CD4-positive, alpha-beta T cell (primary cell): ENCODE data around the gene GRIN2A. TPM values are rescaled to one million over a fixed set of nuclear protein-coding genes. Genes with fewer than 3 reads are reported as not detected.

Source experiments
- ATAC-seq: fragments of 200-7000 bp; cut with Tn5 transposase; one replicate; pipeline ENCODE4 v1.10.0; 2022; ENCODE audit warnings: mild to moderate bottlenecking; ENCODE audit not compliant: poor library complexity
- CTCF ChIA-PET: fragments of 350-600 bp; sonication (Branson Sonifier 250); formaldehyde crosslinking; loops from one replicate; lab custom pipeline; 2021; ENCODE audit warnings: antibody characterized with exemption, inconsistent platforms; lab: Charles Lee
- POLR2A ChIA-PET: fragments of 350-600 bp; sonication (Branson Sonifier 250); formaldehyde crosslinking; loops from one replicate; lab custom pipeline; 2021; ENCODE audit warnings: antibody characterized with exemption, inconsistent platforms; lab: Charles Lee
- DNase-seq, 14 experiments: peaks; one replicate each; pipeline ENCODE4 v3.0.0-alpha.2; 2013 to 2020; ENCODE audit warnings: mixed read lengths in 2 of 14
- H3K27ac ChIP-seq, 2 donors: one replicate each; pipeline versions ENCODE4 v1.5.1 to v1.7.0; 2013; ENCODE audit warnings: low read length in 2 of 2, low read depth in 1 of 2, mild to moderate bottlenecking in 1 of 2
- H3K27me3 ChIP-seq, 2 experiments: 1 replicate in 1 of 2; 2 replicates in 1 of 2; pipeline versions ENCODE4 v1.6.1 to v1.7.0; 2013; ENCODE audit warnings: low read length in 2 of 2, control low read depth in 1 of 2, mild to moderate bottlenecking in 1 of 2, moderate library complexity in 1 of 2; ENCODE audit not compliant: insufficient read depth in 2 of 2, control insufficient read depth in 1 of 2
- H3K36me3 ChIP-seq: one replicate; pipeline ENCODE4 v1.6.1; 2013; ENCODE audit warnings: low read length, control low read depth; ENCODE audit not compliant: insufficient read depth
- H3K4me1 ChIP-seq: one replicate; pipeline ENCODE4 v1.6.1; 2013; ENCODE audit warnings: low read length, control low read depth; ENCODE audit not compliant: insufficient read depth
- H3K4me3 ChIP-seq: one replicate; pipeline ENCODE4 v1.5.1; 2013; ENCODE audit warnings: mild to moderate bottlenecking, low read length, moderate library complexity
- H3K9me3 ChIP-seq, 2 experiments: 1 replicate in 1 of 2; 2 replicates in 1 of 2; pipeline versions ENCODE4 v1.6.1 to v1.7.0; 2013; ENCODE audit warnings: low read length in 2 of 2, mild to moderate bottlenecking in 2 of 2, control low read depth in 1 of 2, moderate library complexity in 1 of 2; ENCODE audit not compliant: control insufficient read depth in 1 of 2, insufficient read depth in 1 of 2
- H3K27ac Mint-ChIP-seq: one replicate; pipeline ENCODE4 v1.8.0; 2020; ENCODE audit warnings: mixed read lengths
- H3K27me3 Mint-ChIP-seq: one replicate; pipeline ENCODE4 v1.8.0; 2021; ENCODE audit warnings: mixed read lengths
- H3K36me3 Mint-ChIP-seq: one replicate; pipeline ENCODE4 v1.8.0; 2021; ENCODE audit warnings: low read depth, mixed read lengths
- H3K4me1 Mint-ChIP-seq: one replicate; pipeline ENCODE4 v1.8.0; 2021; ENCODE audit warnings: low read depth, mixed read lengths
- H3K4me3 Mint-ChIP-seq: one replicate; pipeline ENCODE4 v1.8.0; 2020; ENCODE audit warnings: mild to moderate bottlenecking, mixed read lengths
- H3K9me3 Mint-ChIP-seq: one replicate; pipeline ENCODE4 v1.8.0; 2020; ENCODE audit warnings: mixed read lengths
- CTCF ChIP-seq: fragments of 200-600 bp; IDR thresholded peaks from one replicate; pipeline ENCODE4 v1.8.0; 2022; ENCODE audit warnings: antibody characterized with exemption, mild to moderate bottlenecking
- intact Hi-C, 2 experiments: fragments of 100-400 bp; cut with DNase I in 1 of 2; cut with micrococcal nuclease in 1 of 2; formaldehyde crosslinking; loops; one replicate each; pipeline versions ENCODE4 v1.15.1 to v1.9.0; 2023 to 2025; cut with DNase I, micrococcal nuclease
- total RNA-seq, 174 experiments: library from RNA in 2 of 174; stranded (reverse) in 2 of 174; gene quantifications; one replicate each; pipeline ENCODE4 v1.2.3 and lab custom pipeline; 2021 to 2026

The GRIN2A gene
- total RNA-seq, 2 experiments from 2014 or later, result not detected

GRCh38 chr16:10031955-10032354 is 150.3 kb downstream of the GRIN2A start:
- no peak for DNase-seq
- Mint-ChIP-seq H3K4me3 (no peak overlapping the region), H3K27me3 (peaks cover 4% of the 10 kb centered on the region), H3K36me3 (no peaks in the 10 kb centered on the region), H3K27ac (no peak overlapping the region), H3K9me3 (no peaks in the 10 kb centered on the region), H3K4me1 (no peaks in the 10 kb centered on the region)
- CTCF ChIA-PET, result no interaction called here
- POLR2A ChIA-PET, result no interaction called here
- H3K9me3 ChIP-seq, result no peaks in the 10 kb centered on the region
- H3K36me3 ChIP-seq, result no peaks in the 10 kb centered on the region
- H3K4me3 ChIP-seq, result no peak overlapping the region
- H3K27me3 ChIP-seq, result no peaks in the 10 kb centered on the region
- no peaks in the 10 kb centered on the region for H3K4me1 ChIP-seq
- TF ChIP-seq CTCF, result no peak
- no peak for ATAC-seq
- H3K27ac ChIP-seq, result no peak overlapping the region
- intact Hi-C loops, result no loop called here

GRCh38 chr16:10031473-10031872 is 150.8 kb downstream of the GRIN2A start:
- ATAC-seq, result no peak
- ChIA-PET CTCF (no interaction called here), POLR2A (no interaction called here)
- no peaks in the 10 kb centered on the region for H3K4me1 Mint-ChIP-seq
- intact Hi-C loops, result no loop called here
- DNase-seq, result no peak
- Histone ChIP-seq H3K36me3 (no peaks in the 10 kb centered on the region), H3K4me1 (no peaks in the 10 kb centered on the region), H3K27me3 (no peaks in the 10 kb centered on the region), H3K27ac (no peak overlapping the region), H3K9me3 (no peaks in the 10 kb centered on the region), H3K4me3 (no peak overlapping the region)
- no peak overlapping the region for H3K4me3 Mint-ChIP-seq
- H3K27me3 Mint-ChIP-seq, result no peaks in the 10 kb centered on the region
- H3K36me3 Mint-ChIP-seq, result no peaks in the 10 kb centered on the region
- TF ChIP-seq CTCF, result no peak
- H3K27ac Mint-ChIP-seq, result no peak overlapping the region
- no peaks in the 10 kb centered on the region for H3K9me3 Mint-ChIP-seq

GRCh38 chr16:10028644-10029043 is 153.6 kb downstream of the GRIN2A start:
- no peak for TF ChIP-seq CTCF
- CTCF ChIA-PET, result no interaction called here

More at GRCh38 chr16:10028644-10029043, 153.6 kb downstream of the GRIN2A start:
- no peak overlapping the region for H3K27ac Mint-ChIP-seq
- no peak overlapping the region for H3K4me3 ChIP-seq
- H3K27me3 ChIP-seq, result no peaks in the 10 kb centered on the region
- no peaks in the 10 kb centered on the region for H3K9me3 Mint-ChIP-seq
- no peaks in the 10 kb centered on the region for H3K4me1 ChIP-seq
- DNase-seq (no peak), ATAC-seq (no peak)
- H3K4me3 Mint-ChIP-seq, result no peak overlapping the region
- no peaks in the 10 kb centered on the region for H3K4me1 Mint-ChIP-seq
- no peaks in the 10 kb centered on the region for H3K27me3 Mint-ChIP-seq
- no peak overlapping the region for H3K27ac ChIP-seq
- no peaks in the 10 kb centered on the region for H3K36me3 Mint-ChIP-seq
- intact Hi-C loops, result no loop called here
- H3K9me3 ChIP-seq, result no peaks in the 10 kb centered on the region
- no peaks in the 10 kb centered on the region for H3K36me3 ChIP-seq
- POLR2A ChIA-PET, result no interaction called here
